NCI-H345 treated with DMSO at 0.1 percent for 48 hours (cell line): ENCODE data around the gene JOSD2.

Experiments
- DNase-seq: peaks from one replicate; lab custom pipeline; 2025; ENCODE audit not compliant: unreplicated experiment; lab: John Stamatoyannopoulos, UW

The JOSD2 gene

GRCh38 chr19:50457300-50457699, 53.7 kb downstream of the JOSD2 start:
- DNase-seq = no peak
